PC-3 (cell line): Measurements from ENCODE around the gene MPPED2.

Source experiments
- CTCF ChIP-seq: fragments of 300-600 bp; sonication (generic); conservative IDR thresholded peaks from 2 replicates; pipeline ENCODE4 v1.5.1; 2017; ENCODE audit warnings: antibody characterized with exemption, low read depth, mild to moderate bottlenecking, low read length
- EZH2 ChIP-seq: fragments of 300-600 bp; sonication (generic); IDR thresholded peaks from one replicate; pipeline ENCODE4 v1.6.1; 2017; ENCODE audit warnings: antibody characterized with exemption, mild to moderate bottlenecking, low read length; ENCODE audit not compliant: unreplicated experiment

DNA sequence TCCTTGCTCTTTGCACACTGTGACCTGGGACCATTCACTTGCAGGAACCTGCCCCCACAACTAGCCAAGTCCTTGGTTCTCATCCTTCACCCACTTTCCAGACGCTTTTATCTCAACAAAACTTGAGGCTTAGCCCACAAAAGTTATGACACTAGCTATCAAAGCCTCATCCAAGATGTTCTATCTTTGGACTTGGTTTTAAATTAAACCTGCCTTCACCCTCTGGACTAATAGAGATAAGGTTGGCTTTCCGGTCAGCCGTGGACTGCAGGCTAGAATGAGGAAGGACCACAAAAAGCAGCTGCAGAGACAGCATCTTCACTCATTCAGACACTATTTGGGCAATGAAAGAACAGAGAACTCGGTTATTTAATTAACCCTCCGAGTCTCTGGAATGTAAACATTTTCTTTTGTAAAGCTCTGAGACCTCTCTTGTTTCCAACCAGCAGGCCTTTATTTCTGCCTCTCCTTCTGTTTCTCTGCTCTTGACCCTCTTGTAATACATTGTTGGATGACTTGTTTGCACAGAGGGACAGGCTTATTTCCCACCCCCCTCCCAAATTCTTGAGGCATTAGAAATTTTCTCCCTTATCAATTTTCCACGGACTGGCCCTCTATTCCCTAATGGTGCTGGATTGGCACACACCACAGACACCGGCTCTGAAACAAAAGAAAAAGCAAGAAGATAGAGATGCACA, 221.9 kb downstream of the MPPED2 start:
- no peak for TF ChIP-seq CTCF
- TF ChIP-seq EZH2, result no peak
